HCT116 (cell line): ENCODE results near the gene KNDC1. TPM values are rescaled to one million over a fixed set of nuclear protein-coding genes. Genes with fewer than 3 reads are reported as not detected.

Source experiments
- ATAC-seq: fragments of 200-7000 bp; cut with Tn5 transposase; 2 replicates; pipeline ENCODE4 v1.9.1; 2020; ENCODE audit warnings: mild to moderate bottlenecking, moderate library complexity
- BruUV-seq: library from RNA; stranded (reverse); fragments of 400-500 nt; replicated peaks from 2 replicates; lab custom pipeline; 2021; lab: Mats Ljungman, UMichigan
- CTCF ChIA-PET: fragments of 300-600 bp; sonication (Branson Sonifier 250); formaldehyde crosslinking; loops from one replicate; lab custom pipeline; 2021; ENCODE audit warnings: antibody characterized with exemption; lab: Charles Lee
- POLR2A ChIA-PET: fragments of 300-600, 350-600 bp; sonication (Branson Sonifier 250); formaldehyde crosslinking; loops from one replicate; lab custom pipeline; 2021; ENCODE audit warnings: antibody characterized with exemption; lab: Charles Lee
- RAD21 ChIA-PET, 2 experiments: fragments of 300-600 bp; sonication (Branson Sonifier 250); formaldehyde crosslinking; loops; one replicate each; lab custom pipeline; 2023; ENCODE audit warnings: low total read pairs in 2 of 2; ENCODE audit not compliant: uncharacterized antibody in 2 of 2, unreplicated experiment in 2 of 2, low non-redundant PET in 1 of 2; lab: Charles Lee
- DNase-seq: peaks from one replicate; pipeline ENCODE4 v3.0.0-alpha.2; 2010; ENCODE audit warnings: low read depth, low spot score
- H2AFZ ChIP-seq: fragments of 200-600 bp; shearing (Covaris generic), sonication (generic); 2 replicates; pipeline ENCODE4 v1.6.1; 2017; ENCODE audit warnings: low read depth, mixed run types, mixed read lengths, antibody characterized with exemption, low read length; ENCODE audit not compliant: poor library complexity, severe bottlenecking
- H3K27ac ChIP-seq: 2 replicates; pipeline ENCODE4 v1.5.1; 2012; ENCODE audit warnings: low read depth, low read length
- H3K27me3 ChIP-seq: fragments of 200-600 bp; sonication (generic); 2 replicates; pipeline ENCODE4 v1.6.1; 2016; ENCODE audit warnings: mixed run types, low read length, mixed read lengths; ENCODE audit not compliant: insufficient read depth
- H3K36me3 ChIP-seq, 2 experiments: fragments of 200-500 bp in 1 of 2; fragments of 200-600 bp in 1 of 2; sonication (Bioruptor generic) in 1 of 2; sonication (generic) in 1 of 2; 2 replicates each; pipeline versions ENCODE4 v1.5.1 to v1.6.1; 2014 to 2016; ENCODE audit warnings: low read length in 2 of 2, inconsistent platforms in 1 of 2, mixed read lengths in 1 of 2, mixed run types in 1 of 2; ENCODE audit not compliant: insufficient read depth in 2 of 2, control insufficient read depth in 1 of 2
- H3K4me1 ChIP-seq, 2 experiments: fragments of 200-600 bp in 1 of 2; sonication (generic) in 1 of 2; 2 replicates each; pipeline versions ENCODE4 v1.5.1 to v1.6.1; 2012 to 2017; ENCODE audit warnings: low read length in 2 of 2, inconsistent platforms in 1 of 2, mild to moderate bottlenecking in 1 of 2, mixed read lengths in 1 of 2, mixed run types in 1 of 2, moderate library complexity in 1 of 2; ENCODE audit not compliant: insufficient read depth in 2 of 2, control insufficient read depth in 1 of 2
- H3K4me2 ChIP-seq: fragments of 200-600 bp; sonication (generic); 2 replicates; pipeline ENCODE4 v1.6.1; 2017; ENCODE audit warnings: mixed run types, low read length, mixed read lengths
- H3K4me3 ChIP-seq, 2 experiments: fragments of 200-600 bp in 1 of 2; sonication (generic) in 1 of 2; replicated peaks in 1 of 2; 2 replicates each; pipeline ENCODE4 v1.5.1; 2011 to 2016; ENCODE audit warnings: low read length in 2 of 2, control low read depth in 1 of 2, low read depth in 1 of 2, mild to moderate bottlenecking in 1 of 2, mixed read lengths in 1 of 2, mixed run types in 1 of 2
- H3K79me2 ChIP-seq: fragments of 200-600 bp; sonication (generic); 2 replicates; pipeline ENCODE4 v1.6.1; 2017; ENCODE audit warnings: mild to moderate bottlenecking, mixed run types, low read length, moderate library complexity, mixed read lengths; ENCODE audit not compliant: insufficient read depth
- H3K9ac ChIP-seq: fragments of 200-600 bp; sonication (generic); 2 replicates; pipeline ENCODE4 v1.6.1; 2016; ENCODE audit warnings: low read length, mixed read lengths
- H3K9me2 ChIP-seq: fragments of 200-600 bp; sonication (generic), shearing (Covaris generic); 2 replicates; pipeline ENCODE4 v1.6.1; 2017; ENCODE audit warnings: mixed run types, mild to moderate bottlenecking, moderate library complexity; ENCODE audit not compliant: insufficient read depth
- H3K9me3 ChIP-seq, 2 experiments: fragments of 200-500 bp in 1 of 2; fragments of 200-600 bp in 1 of 2; sonication (Bioruptor generic) in 1 of 2; sonication (generic) in 1 of 2; 2 replicates each; pipeline ENCODE4 v1.6.1; 2014 to 2017; ENCODE audit warnings: low read length in 2 of 2, mixed read lengths in 2 of 2, inconsistent platforms in 1 of 2, low read depth in 1 of 2, mild to moderate bottlenecking in 1 of 2, mixed run types in 1 of 2, moderate library complexity in 1 of 2; ENCODE audit not compliant: control insufficient read depth in 1 of 2, insufficient read depth in 1 of 2
- H4K20me1 ChIP-seq: fragments of 200-600 bp; sonication (generic), shearing (Covaris generic); 2 replicates; pipeline ENCODE4 v1.6.1; 2017; ENCODE audit warnings: mixed run types, mild to moderate bottlenecking, moderate library complexity; ENCODE audit not compliant: insufficient read depth
- CBX3 ChIP-seq: IDR thresholded peaks from 2 replicates; pipeline ENCODE4 v1.6.1; 2012; ENCODE audit warnings: low read depth
- CEBPB ChIP-seq: IDR thresholded peaks from 2 replicates; pipeline ENCODE4 v1.6.1; 2012; ENCODE audit warnings: low read depth
- EGR1 ChIP-seq: IDR thresholded peaks from 2 replicates; pipeline ENCODE4 v1.6.1; 2012; ENCODE audit warnings: low read depth
- EZH2phosphoT487 ChIP-seq: fragments of 200-600 bp; IDR thresholded peaks from 2 replicates; pipeline ENCODE4 v1.6.1; 2018; ENCODE audit warnings: antibody characterized with exemption, borderline replicate concordance
- FOSL1 ChIP-seq: IDR thresholded peaks from 2 replicates; pipeline ENCODE4 v1.6.1; 2012; ENCODE audit warnings: low read depth
- POLR2A ChIP-seq: IDR thresholded peaks from 2 replicates; pipeline ENCODE4 v1.7.0; 2011; ENCODE audit warnings: borderline replicate concordance; ENCODE audit not compliant: insufficient read depth, insufficient read length; ENCODE audit errors: extremely low read depth
- SIN3A ChIP-seq: IDR thresholded peaks from 2 replicates; pipeline ENCODE4 v1.6.1; 2012; ENCODE audit warnings: low read depth
- SRF ChIP-seq: IDR thresholded peaks from 2 replicates; pipeline ENCODE4 v1.6.1; 2012; ENCODE audit warnings: low read depth
- TCF7L2 ChIP-seq: IDR thresholded peaks from 2 replicates; pipeline ENCODE4 v1.7.0; 2011; ENCODE audit warnings: borderline replicate concordance, inconsistent platforms; ENCODE audit not compliant: insufficient read depth, insufficient read length; ENCODE audit errors: extremely low read depth
- ZFX ChIP-seq: fragments of 450-650 bp; IDR thresholded peaks from 2 replicates; pipeline ENCODE4 v1.6.1; 2017
- intact Hi-C: fragments of 100-400 bp; cut with micrococcal nuclease; formaldehyde crosslinking; loops from 2 replicates; pipeline ENCODE4 v1.10.0; 2022
- total RNA-seq: library from RNA; stranded (reverse); gene quantifications from one replicate; pipeline ENCODE4 v1.2.1, GENCODE V29; 2021; ENCODE audit not compliant: unreplicated experiment
- TF ChIP-seq, protein P1 (sequence below): IDR thresholded peaks from 2 replicates; pipeline ENCODE4 v1.6.1; 2011; ENCODE audit warnings: mild to moderate bottlenecking, low read length, moderate library complexity; ENCODE audit not compliant: insufficient replicate concordance; ENCODE audit errors: extremely low read depth
- TF ChIP-seq, protein P2 (sequence below): IDR thresholded peaks from 2 replicates; pipeline ENCODE4 v1.6.1; 2012

Gene KNDC1
- total RNA-seq, 1 experiment from 2014 or later = 3.6 TPM

- H3K79me2 ChIP-seq = no peaks in the 10 kb centered on the region
- no peak overlapping the region for H2AFZ ChIP-seq
- CTCF ChIA-PET = no interaction called here
- ATAC-seq (no peak), DNase-seq (no peak)
- RAD21 ChIA-PET = no interaction called here
- H3K27ac ChIP-seq = no peak overlapping the region
- no peak for TF ChIP-seq SIN3A
- TF ChIP-seq CBX3 = no peak
- TF ChIP-seq, protein P1, sequence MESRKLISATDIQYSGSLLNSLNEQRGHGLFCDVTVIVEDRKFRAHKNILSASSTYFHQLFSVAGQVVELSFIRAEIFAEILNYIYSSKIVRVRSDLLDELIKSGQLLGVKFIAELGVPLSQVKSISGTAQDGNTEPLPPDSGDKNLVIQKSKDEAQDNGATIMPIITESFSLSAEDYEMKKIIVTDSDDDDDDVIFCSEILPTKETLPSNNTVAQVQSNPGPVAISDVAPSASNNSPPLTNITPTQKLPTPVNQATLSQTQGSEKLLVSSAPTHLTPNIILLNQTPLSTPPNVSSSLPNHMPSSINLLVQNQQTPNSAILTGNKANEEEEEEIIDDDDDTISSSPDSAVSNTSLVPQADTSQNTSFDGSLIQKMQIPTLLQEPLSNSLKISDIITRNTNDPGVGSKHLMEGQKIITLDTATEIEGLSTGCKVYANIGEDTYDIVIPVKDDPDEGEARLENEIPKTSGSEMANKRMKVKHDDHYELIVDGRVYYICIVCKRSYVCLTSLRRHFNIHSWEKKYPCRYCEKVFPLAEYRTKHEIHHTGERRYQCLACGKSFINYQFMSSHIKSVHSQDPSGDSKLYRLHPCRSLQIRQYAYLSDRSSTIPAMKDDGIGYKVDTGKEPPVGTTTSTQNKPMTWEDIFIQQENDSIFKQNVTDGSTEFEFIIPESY = no peak
- TF ChIP-seq TCF7L2 = no peak
- H3K9me2 ChIP-seq = no peaks in the 10 kb centered on the region
- H3K9ac ChIP-seq = no peak overlapping the region
- H3K27me3 ChIP-seq = no peaks in the 10 kb centered on the region
- no peaks in the 10 kb centered on the region for H3K36me3 ChIP-seq
- no peaks in the 10 kb centered on the region for H4K20me1 ChIP-seq
- H3K4me3 ChIP-seq = no peak overlapping the region
- POLR2A ChIA-PET = no interaction called here
- H3K9me3 ChIP-seq = no peaks in the 10 kb centered on the region
- peaks cover 4% of the 10 kb centered on the region in 2 experiments for H3K4me1 ChIP-seq
- no TSS peak for BruUV-seq
- no peak overlapping the region for H3K4me2 ChIP-seq
- intact Hi-C loops = loop anchor here (10.0 kb wide), 1 partner anchor 347 kb away; no protein-coding TSS in a partner anchor
Measured at GRCh38 chr10:133252223-133252552, 92.2 kb downstream of the KNDC1 start.

GRCh38 chr10:133253361-133253955, 93.4 kb downstream of the KNDC1 start:
- BruUV-seq = no TSS peak
- no peak for TF ChIP-seq SRF
- no peak for TF ChIP-seq POLR2A
- no peak for TF ChIP-seq FOSL1
- TF ChIP-seq SIN3A = no peak
- TF ChIP-seq, protein P2, sequence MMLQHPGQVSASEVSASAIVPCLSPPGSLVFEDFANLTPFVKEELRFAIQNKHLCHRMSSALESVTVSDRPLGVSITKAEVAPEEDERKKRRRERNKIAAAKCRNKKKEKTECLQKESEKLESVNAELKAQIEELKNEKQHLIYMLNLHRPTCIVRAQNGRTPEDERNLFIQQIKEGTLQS = no peak
- no peak for TF ChIP-seq ZFX
- no peak for TF ChIP-seq EZH2phosphoT487
- TF ChIP-seq CEBPB = no peak
- no peak for TF ChIP-seq EGR1
- TF ChIP-seq, protein P1 = no peak
- TF ChIP-seq, all 23 proteins: peak for 0
- RAD21 ChIA-PET = no interaction called here
- Histone ChIP-seq H3K36me3 (no peaks in the 10 kb centered on the region), H3K4me1 (peaks cover 14 to 17% of the 10 kb centered on the region in 2 experiments), H3K9ac (no peak overlapping the region), H4K20me1 (no peaks in the 10 kb centered on the region), H3K9me3 (no peaks in the 10 kb centered on the region), H3K9me2 (no peaks in the 10 kb centered on the region), H3K27me3 (no peaks in the 10 kb centered on the region), H3K79me2 (no peaks in the 10 kb centered on the region), H3K4me2 (no peak overlapping the region), H2AFZ (no peak overlapping the region), H3K27ac (no peak overlapping the region), H3K4me3 (no peak overlapping the region)
- POLR2A ChIA-PET = no interaction called here
- no peak for DNase-seq
- ATAC-seq = no peak
- intact Hi-C loops = loop anchor here (10.0 kb wide), 1 partner anchor 349 kb away; no protein-coding TSS in a partner anchor
- CTCF ChIA-PET = no interaction called here
